ENCODE results near the gene ANAPC7.
"Not testable (repeated sequence)": the region's sequence is repeated elsewhere in the genome, so short reads cannot be mapped to it uniquely, and the experiment has no call there.

Gene ANAPC7

GRCh38 chr12:110345963-110346362 is 57.5 kb downstream of the ANAPC7 start:
- no peak for DNase-seq

DNA sequence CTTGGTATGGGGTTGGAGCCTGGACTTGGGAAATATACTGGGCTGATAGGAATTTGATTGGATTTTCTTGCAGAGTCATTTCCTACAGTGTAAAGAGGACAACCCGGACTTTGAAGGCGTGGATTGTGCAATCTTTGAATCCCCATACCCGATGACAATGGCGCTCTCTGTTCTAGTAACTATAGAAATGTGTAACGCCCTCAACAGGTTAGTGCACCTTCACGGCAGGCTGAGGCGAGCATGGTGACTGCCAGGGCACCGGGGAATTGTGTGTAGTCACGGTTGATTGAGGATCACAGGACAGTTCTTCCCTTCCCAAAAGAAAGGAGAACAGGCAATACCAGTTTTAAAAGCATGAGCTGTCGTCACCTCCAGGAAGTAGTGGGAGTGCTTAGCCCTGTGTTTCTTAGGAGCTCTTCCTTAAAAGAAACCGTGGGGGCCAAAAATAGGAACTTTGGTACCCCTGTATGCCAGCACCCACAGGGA is 58.3 kb downstream of the ANAPC7 start:
- DNase-seq = no peak

GRCh38 chr12:110344657-110345056 is 58.9 kb downstream of the ANAPC7 start:
- no peak for DNase-seq

- DNase-seq = no peak
These were observed 59.6 kb downstream of the ANAPC7 start for GRCh38 chr12:110343736-110344555.

DNA sequence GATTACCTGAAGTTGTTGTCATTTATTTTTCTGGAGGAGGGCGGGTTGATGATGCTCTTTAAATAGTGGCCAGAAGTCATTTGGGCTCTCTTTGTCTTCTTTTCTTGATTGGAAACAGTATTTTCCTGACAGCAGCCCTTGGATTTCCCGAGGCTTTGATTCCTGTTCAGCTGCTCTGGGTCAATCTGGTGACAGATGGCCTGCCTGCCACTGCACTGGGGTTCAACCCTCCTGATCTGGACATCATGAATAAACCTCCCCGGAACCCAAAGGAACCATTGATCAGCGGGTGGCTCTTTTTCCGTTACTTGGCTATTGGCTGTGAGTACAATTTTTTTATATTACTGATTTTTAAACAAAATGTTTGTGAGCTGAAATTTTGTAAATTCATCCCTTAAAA is 60.4 kb downstream of the ANAPC7 start:
- no peak for DNase-seq

DNA sequence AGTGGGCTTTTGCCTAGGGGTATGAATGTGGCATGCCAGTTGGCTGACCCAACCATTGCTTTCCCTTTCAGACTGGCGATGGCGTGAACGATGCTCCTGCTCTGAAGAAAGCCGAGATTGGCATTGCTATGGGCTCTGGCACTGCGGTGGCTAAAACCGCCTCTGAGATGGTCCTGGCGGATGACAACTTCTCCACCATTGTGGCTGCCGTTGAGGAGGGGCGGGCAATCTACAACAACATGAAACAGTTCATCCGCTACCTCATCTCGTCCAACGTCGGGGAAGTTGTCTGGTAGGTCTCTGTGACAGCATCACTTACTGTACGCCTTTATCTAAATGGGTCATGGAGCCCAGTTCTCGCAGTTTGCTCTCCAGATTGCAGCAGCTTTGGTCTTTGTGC is 61.4 kb downstream of the ANAPC7 start:
- no peak for DNase-seq

DNA sequence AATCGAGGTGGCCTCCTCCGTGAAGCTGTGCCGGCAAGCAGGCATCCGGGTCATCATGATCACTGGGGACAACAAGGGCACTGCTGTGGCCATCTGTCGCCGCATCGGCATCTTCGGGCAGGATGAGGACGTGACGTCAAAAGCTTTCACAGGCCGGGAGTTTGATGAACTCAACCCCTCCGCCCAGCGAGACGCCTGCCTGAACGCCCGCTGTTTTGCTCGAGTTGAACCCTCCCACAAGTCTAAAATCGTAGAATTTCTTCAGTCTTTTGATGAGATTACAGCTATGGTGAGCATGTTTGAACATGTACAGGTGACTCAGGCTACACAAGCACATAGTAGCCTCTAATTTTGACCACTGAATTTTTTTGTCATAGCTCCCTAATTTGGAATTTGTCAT is 62.8 kb downstream of the ANAPC7 start:
- DNase-seq = no peak

GRCh38 chr12:110340261-110340660 is 63.2 kb downstream of the ANAPC7 start:
- not testable (repeated sequence) for DNase-seq

GRCh38 chr12:110339184-110339952 is 64.1 kb downstream of the ANAPC7 start:
- no peak for DNase-seq

GRCh38 chr12:110338754-110339153 is 64.8 kb downstream of the ANAPC7 start:
- DNase-seq = no peak

GRCh38 chr12:110337912-110338710 is 65.4 kb downstream of the ANAPC7 start:
- DNase-seq = no peak

GRCh38 chr12:110335481-110336045 is 67.9 kb downstream of the ANAPC7 start:
- DNase-seq = no peak

DNA sequence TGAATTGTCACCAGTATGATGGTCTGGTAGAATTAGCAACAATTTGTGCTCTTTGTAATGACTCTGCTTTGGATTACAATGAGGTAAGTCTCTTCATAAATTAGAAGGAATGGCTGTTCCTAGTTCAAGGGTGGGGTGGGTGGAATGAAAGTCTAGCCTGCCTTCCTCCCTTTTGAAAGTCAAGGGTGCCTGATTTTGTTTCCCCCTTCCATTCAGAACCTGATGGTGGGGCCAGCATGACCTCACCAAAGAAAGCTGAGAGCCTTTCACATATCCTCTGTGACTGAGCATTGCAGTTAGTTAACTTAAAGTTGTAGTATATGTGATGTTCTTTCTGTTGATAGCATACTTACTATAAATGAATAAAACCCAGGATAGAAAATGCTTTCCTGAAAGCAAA is 70.3 kb downstream of the ANAPC7 start:
- DNase-seq = no peak

DNA sequence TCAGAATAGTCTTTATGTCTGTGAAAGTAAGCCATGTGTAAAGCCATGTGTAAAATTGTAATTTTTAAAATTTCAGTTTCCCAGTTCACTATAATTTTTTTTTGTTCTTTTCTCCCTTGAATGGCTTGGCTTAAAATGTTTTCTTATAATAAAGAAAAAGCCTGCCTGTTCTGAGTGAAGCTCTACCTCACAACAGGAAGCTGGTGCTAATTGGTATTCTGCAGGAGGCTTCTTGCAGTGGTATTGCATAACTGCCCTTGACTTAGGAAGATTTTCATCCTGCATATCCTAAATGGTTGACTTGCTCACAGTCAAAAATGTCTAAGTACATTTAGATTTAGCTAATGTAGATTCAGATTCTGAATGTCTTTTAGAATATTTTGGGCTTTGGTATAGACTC is 73.0 kb downstream of the ANAPC7 start:
- no peak for DNase-seq

DNA sequence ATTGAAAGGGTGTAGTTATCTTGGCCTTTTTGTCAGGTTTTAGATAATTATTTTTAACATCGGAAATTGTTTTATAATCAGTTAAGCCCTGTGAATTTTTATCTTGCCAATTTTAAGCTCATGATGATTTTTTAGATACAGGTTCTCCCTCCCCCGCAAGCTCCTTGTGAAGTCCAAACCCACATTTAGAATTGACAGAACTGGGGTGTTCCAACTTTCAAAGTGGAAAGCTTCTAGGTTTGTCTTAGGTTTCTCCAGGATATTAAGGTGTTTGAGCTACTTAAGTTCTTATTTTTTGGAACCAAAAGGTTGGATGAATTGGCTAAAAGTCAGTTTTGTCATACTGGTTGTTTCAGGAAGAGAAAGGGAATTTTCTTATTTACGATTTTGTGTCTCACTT is 73.4 kb downstream of the ANAPC7 start:
- no peak for DNase-seq

DNA sequence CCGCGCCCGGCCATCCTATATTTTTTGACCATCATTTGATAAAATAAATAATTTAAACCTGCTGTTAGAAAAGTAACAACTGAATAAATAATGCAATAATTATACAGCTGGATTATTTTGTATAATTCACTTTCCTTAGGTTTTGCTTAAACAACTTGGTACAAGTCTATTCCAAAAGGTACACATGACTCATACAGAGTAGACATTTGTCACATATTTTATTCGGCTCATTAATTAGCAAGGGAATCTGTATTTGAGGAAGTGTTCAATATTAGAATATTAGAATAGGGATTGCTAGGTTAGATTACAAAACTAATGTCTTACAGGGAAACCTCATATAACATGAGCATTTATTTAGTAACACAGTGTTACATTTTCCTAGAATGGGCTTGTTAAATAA is 73.8 kb downstream of the ANAPC7 start:
- no peak for DNase-seq
